Measurements from ENCODE around the gene MSI1.

MSI1 gene

GRCh38 chr12:120321382-120322202, 47.4 kb downstream of the MSI1 start:
- no peak for DNase-seq (ENCODE audit: low read depth)

GRCh38 chr12:120317224-120318105, 51.5 kb downstream of the MSI1 start:
- DNase-seq (ENCODE audit: low read depth), result peak; percentile 100

- DNase-seq (ENCODE audit: low read depth), result no peak
Measured at GRCh38 chr12:120316798-120317223, 52.2 kb downstream of the MSI1 start.

GRCh38 chr12:120314220-120314619, 54.7 kb downstream of the MSI1 start:
- DNase-seq (ENCODE audit: low read depth), result no peak

GRCh38 chr12:120301962-120302815, 66.8 kb downstream of the MSI1 start, which contains the start of gene SIRT4:
TSS of gene SIRT4 (plus strand) at chr12:120302321. CDS start at chr12:120303562, 1,241 bp downstream.
- DNase-seq (ENCODE audit: low read depth), result peak; percentile 76

- DNase-seq (ENCODE audit: low read depth), result peak; percentile 60
Measured at GRCh38 chr12:120292661-120293531, 76.1 kb downstream of the MSI1 start, which contains the start of gene RNU4-1. TSS of gene RNU4-1 (minus strand) at chr12:120293237.

- DNase-seq (ENCODE audit: low read depth), result no peak
Measured at GRCh38 chr12:120292411-120292660, 76.6 kb downstream of the MSI1 start.

All from activated T-cell treated with anti-CD3 and anti-CD28 coated beads for 48 hours (primary cell).